H9 (cell line): ENCODE measurements around the gene PLXNC1. TPM values are rescaled to one million over a fixed set of nuclear protein-coding genes. Genes with fewer than 3 reads are reported as not detected.

Experiments used
- DNase-seq: peaks from one replicate; pipeline ENCODE4 v3.0.0-alpha.2; 2017
- H2AFZ ChIP-seq: one replicate; pipeline ENCODE4 v1.6.1; 2013; ENCODE audit warnings: mild to moderate bottlenecking, low read length, control low read depth, moderate library complexity
- H2AK5ac ChIP-seq: 2 replicates; pipeline ENCODE4 v1.6.1; 2013; ENCODE audit warnings: low read length, control low read depth, mixed read lengths; ENCODE audit not compliant: insufficient read length
- H2BK120ac ChIP-seq: one replicate; pipeline ENCODE4 v1.6.1; 2013; ENCODE audit warnings: low read depth, mild to moderate bottlenecking, low read length, control low read depth, inconsistent platforms; ENCODE audit not compliant: poor library complexity, severe bottlenecking
- H2BK12ac ChIP-seq: 2 replicates; pipeline ENCODE4 v1.6.1; 2013; ENCODE audit warnings: low read length, control low read depth, mixed read lengths, low read depth; ENCODE audit not compliant: insufficient read length
- H2BK15ac ChIP-seq: 2 replicates; pipeline ENCODE4 v1.6.1; 2013; ENCODE audit warnings: low read depth, low read length, control low read depth
- H2BK20ac ChIP-seq: one replicate; pipeline ENCODE4 v1.6.1; 2013; ENCODE audit warnings: low read depth, mild to moderate bottlenecking, low read length, control low read depth, inconsistent platforms; ENCODE audit not compliant: poor library complexity, severe bottlenecking
- H2BK5ac ChIP-seq: 2 replicates; pipeline ENCODE4 v1.6.1; 2013; ENCODE audit warnings: low read length, control low read depth, mixed read lengths; ENCODE audit not compliant: insufficient read length
- H3K14ac ChIP-seq: 2 replicates; pipeline ENCODE4 v1.6.1; 2013; ENCODE audit warnings: low read length, control low read depth; ENCODE audit not compliant: insufficient read depth
- H3K18ac ChIP-seq: 2 replicates; pipeline ENCODE4 v1.6.1; 2013; ENCODE audit warnings: low read depth, mild to moderate bottlenecking, mixed read lengths, low read length, control low read depth; ENCODE audit not compliant: insufficient read length
- H3K23ac ChIP-seq: 2 replicates; pipeline ENCODE4 v1.6.1; 2013; ENCODE audit warnings: low read length, control low read depth, mixed read lengths, low read depth; ENCODE audit not compliant: insufficient read length
- H3K23me2 ChIP-seq: 2 replicates; pipeline ENCODE4 v1.6.1; 2013; ENCODE audit warnings: low read depth, mild to moderate bottlenecking, mixed read lengths, low read length, control low read depth; ENCODE audit not compliant: insufficient read length, poor library complexity, severe bottlenecking
- H3K27ac ChIP-seq: 2 replicates; pipeline ENCODE4 v1.5.1; 2013; ENCODE audit warnings: low read length, control low read depth, mixed read lengths, low read depth; ENCODE audit not compliant: insufficient read length
- H3K27me3 ChIP-seq: 2 replicates; pipeline ENCODE4 v1.6.1; 2013; ENCODE audit warnings: low read length, control low read depth, inconsistent platforms; ENCODE audit not compliant: insufficient read depth
- H3K4ac ChIP-seq: 2 replicates; pipeline ENCODE4 v1.6.1; 2013; ENCODE audit warnings: low read depth, mild to moderate bottlenecking, control low read depth, inconsistent platforms, low read length, moderate library complexity
- H3K4me1 ChIP-seq: 2 replicates; pipeline ENCODE4 v1.6.1; 2013; ENCODE audit warnings: low read length, control low read depth, inconsistent platforms; ENCODE audit not compliant: insufficient read depth
- H3K4me2 ChIP-seq: 2 replicates; pipeline ENCODE4 v1.6.1; 2013; ENCODE audit warnings: low read length, control low read depth, mixed read lengths; ENCODE audit not compliant: insufficient read length, insufficient read depth
- H3K56ac ChIP-seq: 2 replicates; pipeline ENCODE4 v1.6.1; 2013; ENCODE audit warnings: low read depth, mild to moderate bottlenecking, mixed read lengths, low read length, control low read depth; ENCODE audit not compliant: insufficient read length
- H3K79me1 ChIP-seq: 2 replicates; pipeline ENCODE4 v1.6.1; 2013; ENCODE audit warnings: low read depth, mild to moderate bottlenecking, moderate library complexity, low read length, control low read depth, inconsistent platforms; ENCODE audit not compliant: insufficient read depth, poor library complexity, severe bottlenecking
- H3K79me2 ChIP-seq: 2 replicates; pipeline ENCODE4 v1.6.1; 2013; ENCODE audit warnings: low read length, control low read depth, inconsistent platforms; ENCODE audit not compliant: insufficient read depth
- H3K9ac ChIP-seq: 2 replicates; pipeline ENCODE4 v1.6.1; 2013; ENCODE audit warnings: low read length, control low read depth, mixed read lengths; ENCODE audit not compliant: insufficient read length; ENCODE audit errors: extremely low read depth
- H3K9me3 ChIP-seq: one replicate; pipeline ENCODE4 v1.6.1; 2013; ENCODE audit warnings: low read depth, low read length, inconsistent platforms; ENCODE audit not compliant: control insufficient read depth
- H3T11ph ChIP-seq: one replicate; pipeline ENCODE4 v1.6.1; 2013; ENCODE audit warnings: mild to moderate bottlenecking, low read length, control low read depth, inconsistent platforms
- H4K20me1 ChIP-seq: one replicate; pipeline ENCODE4 v1.6.1; 2013; ENCODE audit not compliant: control insufficient read depth, insufficient read length, insufficient read depth
- H4K5ac ChIP-seq: 2 replicates; pipeline ENCODE4 v1.6.1; 2013; ENCODE audit warnings: low read depth, mild to moderate bottlenecking, mixed read lengths, low read length, control low read depth; ENCODE audit not compliant: insufficient read length
- H4K8ac ChIP-seq: replicated peaks from 2 replicates; pipeline ENCODE4 v1.6.1; 2013; ENCODE audit warnings: low read length, control low read depth, mixed read lengths, low read depth; ENCODE audit not compliant: insufficient read length
- H4K91ac ChIP-seq: 2 replicates; pipeline ENCODE4 v1.6.1; 2013; ENCODE audit warnings: low read depth, mild to moderate bottlenecking, moderate library complexity, mixed read lengths, low read length, control low read depth; ENCODE audit not compliant: insufficient read length
- H3K27ac Mint-ChIP-seq, 3 experiments: 2 replicates in 2 of 3; 3 replicates in 1 of 3; pipeline ENCODE4 v1.8.0; 2020 to 2021; ENCODE audit warnings: mixed read lengths in 3 of 3, mild to moderate bottlenecking in 1 of 3, moderate library complexity in 1 of 3
- H3K27me3 Mint-ChIP-seq: 2 replicates; pipeline ENCODE4 v1.8.0; 2021; ENCODE audit warnings: low read depth, mild to moderate bottlenecking, moderate library complexity, mixed read lengths
- H3K36me3 Mint-ChIP-seq, 3 experiments: 2 replicates in 2 of 3; 3 replicates in 1 of 3; pipeline ENCODE4 v1.8.0; 2020 to 2021; ENCODE audit warnings: low read depth in 3 of 3, mixed read lengths in 3 of 3; ENCODE audit not compliant: insufficient read depth in 1 of 3
- H3K4me1 Mint-ChIP-seq, 2 experiments: 2 replicates each; pipeline ENCODE4 v1.8.0; 2020; ENCODE audit warnings: mixed read lengths in 2 of 2
- H3K4me3 Mint-ChIP-seq, 2 experiments: 2 replicates in 1 of 2; 3 replicates in 1 of 2; pipeline ENCODE4 v1.8.0; 2020 to 2021; ENCODE audit warnings: mild to moderate bottlenecking in 2 of 2, mixed read lengths in 2 of 2, moderate library complexity in 1 of 2
- H3K9me3 Mint-ChIP-seq, 2 experiments: 2 replicates in 1 of 2; 3 replicates in 1 of 2; pipeline ENCODE4 v1.8.0; 2020; ENCODE audit warnings: mild to moderate bottlenecking in 2 of 2, mixed read lengths in 2 of 2, moderate library complexity in 1 of 2
- WGBS: extraction: QIAGEN DNeasy Blood & Tissue Kit; methylation state at CpG from one replicate; pipeline ENCODE4 v1.1.7; 2013; ENCODE audit warnings: missing lambda C conversion rate, low lambda C conversion rate, mixed read lengths; ENCODE audit not compliant: insufficient read length; ENCODE audit errors: extremely low coverage; 5-methylcytosine and 5-hydroxymethylcytosine counted together
- total RNA-seq: library from RNA; stranded (reverse); gene quantifications from 2 replicates; pipeline ENCODE4 v1.2.1, GENCODE V29; 2021
- TF ChIP-seq, protein P1 (sequence below): fragments of 200-600 bp; sonication (generic); conservative IDR thresholded peaks from 3 replicates; pipeline ENCODE4 v1.8.0; 2021; ENCODE audit warnings: antibody characterized with exemption, mild to moderate bottlenecking

The PLXNC1 gene
- total RNA-seq, 1 experiment from 2014 or later: 1.2 TPM

DNA sequence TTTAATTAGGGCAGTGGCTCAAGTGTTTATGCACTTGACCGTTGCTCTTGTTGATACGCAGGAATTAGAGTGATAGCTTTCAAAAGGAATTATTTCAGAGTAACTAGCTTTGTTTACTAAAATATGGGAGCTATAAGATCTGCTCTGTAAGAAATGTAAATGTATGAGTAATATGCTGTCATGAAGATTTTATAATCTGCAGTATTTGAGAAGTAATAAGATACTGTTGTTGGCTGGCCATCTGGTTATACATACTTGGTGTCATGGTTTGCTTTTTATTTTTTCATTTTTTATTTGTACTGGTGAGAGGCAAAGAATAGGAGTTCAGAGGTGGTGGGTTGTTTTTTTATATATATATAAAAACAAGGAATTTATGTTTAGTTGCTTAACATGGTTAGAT is 58.5 kb downstream of the PLXNC1 start:
- Histone ChIP-seq H2BK5ac (no peak overlapping the region), H2BK20ac (no peak overlapping the region)

More for the DNA sequence above, 58.5 kb downstream of the PLXNC1 start:
- no peaks in the 10 kb centered on the region for H3K27me3 ChIP-seq
- peaks cover 7% of the 10 kb centered on the region; the same call in 1 of the 2 replicates for H3K4me1 ChIP-seq
- H3K4me2 ChIP-seq: no peak overlapping the region
- H3K79me2 ChIP-seq: no peaks in the 10 kb centered on the region
- no peaks in the 10 kb centered on the region for H3K9me3 ChIP-seq
- no peak overlapping the region for H3K18ac ChIP-seq
- WGBS: no CpG with 5 or more reads among the region's 2 CpGs
- H3K79me1 ChIP-seq: no peaks in the 10 kb centered on the region
- H2BK15ac ChIP-seq: no peak overlapping the region
- no peaks in the 10 kb centered on the region for H3K23me2 ChIP-seq
- Mint-ChIP-seq H3K36me3 (peaks cover 0 to 17% (median 10%) of the 10 kb centered on the region in 3 experiments; a peak in 5 of 7 replicates), H3K4me1 (peaks cover 16 to 40% of the 10 kb centered on the region in 2 experiments), H3K9me3 (peaks cover 3 to 7% of the 10 kb centered on the region in 2 experiments; a peak in 4 of 5 replicates), H3K27me3 (peaks cover 2% of the 10 kb centered on the region), H3K4me3 (no peak overlapping the region), H3K27ac (no peak overlapping the region)
- H4K91ac ChIP-seq: no peak overlapping the region
- no peak overlapping the region for H3K9ac ChIP-seq
- H3K27ac ChIP-seq: no peak overlapping the region
- no peak overlapping the region for H4K8ac ChIP-seq
- H2AFZ ChIP-seq: no peak overlapping the region
- no peak for DNase-seq
- no peak overlapping the region for H3K4ac ChIP-seq
- H3K56ac ChIP-seq: no peak overlapping the region
- no peak overlapping the region for H2BK12ac ChIP-seq
- H2BK120ac ChIP-seq: no peak overlapping the region
- TF ChIP-seq, protein P1, sequence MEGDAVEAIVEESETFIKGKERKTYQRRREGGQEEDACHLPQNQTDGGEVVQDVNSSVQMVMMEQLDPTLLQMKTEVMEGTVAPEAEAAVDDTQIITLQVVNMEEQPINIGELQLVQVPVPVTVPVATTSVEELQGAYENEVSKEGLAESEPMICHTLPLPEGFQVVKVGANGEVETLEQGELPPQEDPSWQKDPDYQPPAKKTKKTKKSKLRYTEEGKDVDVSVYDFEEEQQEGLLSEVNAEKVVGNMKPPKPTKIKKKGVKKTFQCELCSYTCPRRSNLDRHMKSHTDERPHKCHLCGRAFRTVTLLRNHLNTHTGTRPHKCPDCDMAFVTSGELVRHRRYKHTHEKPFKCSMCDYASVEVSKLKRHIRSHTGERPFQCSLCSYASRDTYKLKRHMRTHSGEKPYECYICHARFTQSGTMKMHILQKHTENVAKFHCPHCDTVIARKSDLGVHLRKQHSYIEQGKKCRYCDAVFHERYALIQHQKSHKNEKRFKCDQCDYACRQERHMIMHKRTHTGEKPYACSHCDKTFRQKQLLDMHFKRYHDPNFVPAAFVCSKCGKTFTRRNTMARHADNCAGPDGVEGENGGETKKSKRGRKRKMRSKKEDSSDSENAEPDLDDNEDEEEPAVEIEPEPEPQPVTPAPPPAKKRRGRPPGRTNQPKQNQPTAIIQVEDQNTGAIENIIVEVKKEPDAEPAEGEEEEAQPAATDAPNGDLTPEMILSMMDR: no peak
- H3K23ac ChIP-seq: no peak overlapping the region
- no peak overlapping the region for H3T11ph ChIP-seq
- H4K5ac ChIP-seq: no peak overlapping the region
- no peak overlapping the region for H3K14ac ChIP-seq
- H4K20me1 ChIP-seq: no peaks in the 10 kb centered on the region
- no peak overlapping the region for H2AK5ac ChIP-seq
